ENCODE results near the gene PANX3.

GRCh38 chr11:124605719-124606118 is 5.5 kb upstream of the PANX3 start:
- TF ChIP-seq CTCF (IDR thresholded peaks at IDR 0.05; ENCODE audit: low read depth, low read length, missing input control) = no peak
- no peak for TF ChIP-seq RAD21 (IDR thresholded peaks at IDR 0.05)
- no peak for TF ChIP-seq SP1 (IDR thresholded peaks at IDR 0.05)
- TF ChIP-seq, protein P1, sequence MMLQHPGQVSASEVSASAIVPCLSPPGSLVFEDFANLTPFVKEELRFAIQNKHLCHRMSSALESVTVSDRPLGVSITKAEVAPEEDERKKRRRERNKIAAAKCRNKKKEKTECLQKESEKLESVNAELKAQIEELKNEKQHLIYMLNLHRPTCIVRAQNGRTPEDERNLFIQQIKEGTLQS (IDR thresholded peaks at IDR 0.05) = no peak
- TF ChIP-seq GABPA (IDR thresholded peaks at IDR 0.05 in 1 of 2, conservative IDR thresholded peaks at IDR 0.05 in 1 of 2) = no peak
- TF ChIP-seq REST (IDR thresholded peaks at IDR 0.05) = no peak

All from liver (tissue), 3 donors.